ENCODE results near the gene TMPRSS3.
A peak's percentile ranks its signal among the peaks of the same experiment; 100 is the strongest.

The TMPRSS3 gene

DNA sequence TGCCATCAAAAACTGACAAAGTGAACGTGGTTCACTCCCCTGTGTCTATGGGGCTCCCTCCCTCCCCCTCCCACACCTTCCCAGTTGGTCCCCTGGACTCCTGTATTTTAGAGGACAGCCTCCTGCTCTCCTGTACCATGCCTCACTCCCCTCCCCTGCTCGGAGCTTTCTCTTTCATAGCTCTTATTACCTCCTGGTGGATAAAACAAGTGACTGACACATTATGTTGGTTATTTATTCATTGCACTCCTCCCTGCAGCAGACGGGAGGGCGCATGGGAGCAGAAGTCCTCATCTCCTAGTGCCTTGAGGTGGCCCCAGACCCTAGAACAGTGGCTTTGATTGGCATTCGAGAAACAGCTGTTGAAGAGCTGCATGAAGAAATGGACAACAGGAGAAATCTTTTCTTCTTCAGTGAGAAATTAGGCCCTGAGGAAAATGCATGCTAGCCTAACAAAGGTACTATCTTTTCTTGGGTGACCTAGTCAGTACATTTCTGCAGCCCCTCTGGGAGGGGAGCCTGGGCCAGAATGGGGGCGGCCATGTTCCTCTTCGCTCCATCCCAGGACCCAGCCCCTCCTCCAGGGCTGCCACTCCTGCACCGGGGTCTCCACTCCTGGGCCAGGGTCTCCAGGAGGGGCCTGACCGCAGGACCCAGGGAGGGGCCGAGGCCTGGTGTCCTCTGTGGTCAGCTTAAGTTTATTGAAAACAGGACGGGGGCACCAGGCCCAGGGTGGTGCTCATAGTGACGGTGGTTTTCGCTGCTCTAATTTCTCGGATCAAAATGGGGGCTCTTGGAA is 28.3 kb downstream of the TMPRSS3 start:
- no peak for DNase-seq

DNA sequence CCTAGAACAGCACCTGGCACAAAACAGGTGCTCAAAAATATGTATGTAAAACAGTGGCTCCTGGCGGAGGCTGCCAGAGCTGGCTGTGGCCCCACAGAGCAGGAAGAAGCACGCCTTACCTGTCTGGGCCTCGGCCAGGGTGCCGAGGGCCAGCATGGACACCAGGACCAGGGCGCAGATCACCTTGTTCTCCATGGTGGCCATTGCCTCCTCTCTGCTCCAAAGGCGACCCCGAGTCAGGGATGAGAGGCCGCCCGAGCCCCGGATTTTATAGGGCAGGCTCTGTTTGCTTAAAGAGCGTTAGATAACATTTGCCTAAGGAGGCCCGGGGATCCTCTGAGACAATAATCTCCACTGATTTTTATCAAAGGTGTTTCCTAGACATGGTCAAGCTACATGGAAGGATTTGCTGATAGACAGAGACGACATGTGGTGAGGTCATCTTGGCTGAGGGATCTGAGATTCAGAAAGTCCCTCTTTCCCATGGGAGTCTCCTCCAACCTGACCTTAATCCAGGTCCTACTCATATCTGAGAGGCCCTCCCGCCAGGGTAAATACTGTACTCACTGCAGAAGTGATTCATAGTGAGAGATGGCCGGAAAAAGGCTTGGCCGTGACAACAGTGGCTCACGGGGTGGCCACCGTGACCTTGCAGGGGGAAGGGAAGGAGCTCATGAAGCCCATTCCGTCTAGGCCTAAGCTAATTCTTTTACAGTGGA is 29.4 kb downstream of the TMPRSS3 start, which contains the start of gene TFF1:
Gene TFF1 (minus strand): TSS at position 244 of the 719 bp plus-strand sequence. CDS start 40 bp downstream, at position 204.
- DNase-seq: no peak

- DNase-seq: no peak
Observed at GRCh38 chr21:42365770-42366169, 30.1 kb downstream of the TMPRSS3 start.

DNA sequence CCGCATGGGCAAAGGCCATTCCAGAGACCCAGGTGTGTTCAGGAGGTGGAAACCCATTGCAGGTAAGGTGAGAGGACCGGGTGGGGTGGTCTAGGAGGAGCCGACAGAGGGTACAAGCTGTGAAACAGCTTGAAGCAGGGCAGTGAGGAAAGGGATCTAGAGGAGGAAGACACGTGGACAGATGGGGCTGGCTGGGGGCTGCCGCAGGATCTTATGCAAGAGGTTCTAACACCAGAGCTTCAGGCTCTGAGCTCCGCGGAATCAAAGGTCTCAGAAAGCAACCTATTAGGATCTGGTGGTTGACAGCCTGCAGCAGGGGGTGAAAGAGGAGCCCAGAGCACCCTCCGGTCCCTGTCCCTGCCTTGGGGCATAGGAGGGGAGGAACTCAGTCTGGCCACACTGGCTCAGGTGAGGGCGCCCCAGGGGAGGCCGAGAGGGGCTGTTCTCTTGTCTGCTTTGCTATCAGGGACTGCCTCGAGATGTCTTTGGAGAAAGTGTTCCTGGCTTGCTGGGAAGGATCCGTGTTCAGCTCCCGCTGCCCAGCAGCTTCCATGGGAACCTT is 31.5 kb downstream of the TMPRSS3 start:
- no peak for DNase-seq

DNA sequence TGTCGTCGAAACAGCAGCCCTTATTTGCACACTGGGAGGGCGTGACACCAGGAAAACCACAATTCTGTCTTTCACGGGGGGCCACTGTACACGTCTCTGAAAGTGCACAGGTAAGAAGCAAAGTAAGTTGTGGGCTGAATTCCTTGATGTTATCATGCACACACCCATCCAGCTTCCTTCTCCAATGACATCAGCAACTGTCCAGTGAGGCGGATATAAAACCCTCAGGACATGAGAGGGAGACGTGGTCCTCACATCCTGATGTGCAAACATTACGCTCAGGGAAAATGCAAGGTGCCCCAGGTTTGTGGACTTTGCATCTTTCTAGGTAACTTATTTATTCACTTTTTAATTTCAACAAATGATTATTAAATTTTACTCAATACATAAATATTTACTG is 32.5 kb downstream of the TMPRSS3 start:
- no peak for DNase-seq

- no peak for DNase-seq
Observed at GRCh38 chr21:42362700-42363099, 33.2 kb downstream of the TMPRSS3 start.

DNA sequence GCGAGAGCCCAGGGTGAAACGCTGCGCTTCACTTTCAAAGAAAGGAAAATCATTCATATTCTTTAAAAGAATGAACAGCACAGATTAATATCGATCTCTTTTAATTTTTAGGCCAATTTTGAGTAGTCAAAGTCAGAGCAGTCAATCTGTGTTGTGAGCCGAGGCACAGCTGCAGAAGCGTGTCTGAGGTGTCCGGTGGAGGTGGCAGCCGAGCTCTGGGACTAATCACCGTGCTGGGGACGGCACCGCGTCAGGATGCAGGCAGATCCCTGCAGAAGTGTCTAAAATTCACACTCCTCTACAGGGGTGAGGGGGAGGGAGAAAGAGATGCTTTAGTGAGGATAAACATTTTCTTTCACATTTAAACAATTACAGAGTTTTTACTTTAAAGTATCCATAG is 33.7 kb downstream of the TMPRSS3 start:
- DNase-seq: no peak

DNA sequence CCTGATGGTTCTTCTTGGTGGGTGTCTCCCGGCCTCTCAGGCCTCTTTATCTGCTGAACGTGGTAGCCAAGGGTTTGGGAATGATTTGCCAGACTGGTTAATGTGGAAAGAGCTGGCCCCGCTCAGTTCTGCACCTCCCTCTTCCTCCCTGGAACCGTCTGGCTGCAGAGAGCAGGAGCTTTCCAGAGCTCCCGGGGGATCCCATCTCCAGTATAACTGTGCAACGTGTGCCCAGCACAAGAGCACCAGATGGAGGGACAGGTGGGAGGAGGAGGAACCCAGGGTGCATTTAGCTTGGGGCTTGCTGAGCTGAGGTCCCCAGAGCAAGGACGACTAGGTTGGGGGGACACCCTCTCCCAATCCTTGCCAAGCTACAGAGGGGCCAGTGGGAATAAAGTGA is 34.6 kb downstream of the TMPRSS3 start:
- peak; percentile 97 for DNase-seq

- DNase-seq: no peak
Observed at GRCh38 chr21:42360317-42360716, 35.5 kb downstream of the TMPRSS3 start.

- no peak for DNase-seq
Observed at GRCh38 chr21:42358937-42359336, 36.9 kb downstream of the TMPRSS3 start.

GRCh38 chr21:42358261-42358660 is 37.6 kb downstream of the TMPRSS3 start:
- no peak for DNase-seq

- DNase-seq: no peak
Observed at GRCh38 chr21:42357307-42357706, 38.5 kb downstream of the TMPRSS3 start.

DNA sequence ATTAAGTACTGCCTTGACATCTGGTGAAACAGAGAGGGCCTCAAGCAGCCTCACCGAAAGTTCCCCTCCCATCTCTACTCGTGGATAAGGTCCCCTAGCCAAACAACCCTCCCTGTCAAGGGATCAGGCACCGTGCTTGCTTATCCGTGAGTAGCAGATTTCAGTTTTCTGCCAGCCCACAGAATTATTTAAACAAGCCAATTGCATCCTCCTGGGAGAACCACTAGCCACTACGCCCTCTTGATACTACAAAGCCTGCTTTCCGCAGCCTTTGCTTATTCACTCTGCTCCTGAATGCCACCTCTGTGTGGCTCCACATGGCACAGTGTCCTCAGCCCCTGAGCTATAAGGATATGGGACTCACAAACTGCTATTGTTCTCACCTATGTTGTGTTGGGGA is 39.2 kb downstream of the TMPRSS3 start:
- DNase-seq: no peak

- no peak for DNase-seq
Observed at GRCh38 chr21:42356046-42356445, 39.8 kb downstream of the TMPRSS3 start.

- DNase-seq: no peak
Observed at GRCh38 chr21:42353623-42354022, 42.2 kb downstream of the TMPRSS3 start.

DNA sequence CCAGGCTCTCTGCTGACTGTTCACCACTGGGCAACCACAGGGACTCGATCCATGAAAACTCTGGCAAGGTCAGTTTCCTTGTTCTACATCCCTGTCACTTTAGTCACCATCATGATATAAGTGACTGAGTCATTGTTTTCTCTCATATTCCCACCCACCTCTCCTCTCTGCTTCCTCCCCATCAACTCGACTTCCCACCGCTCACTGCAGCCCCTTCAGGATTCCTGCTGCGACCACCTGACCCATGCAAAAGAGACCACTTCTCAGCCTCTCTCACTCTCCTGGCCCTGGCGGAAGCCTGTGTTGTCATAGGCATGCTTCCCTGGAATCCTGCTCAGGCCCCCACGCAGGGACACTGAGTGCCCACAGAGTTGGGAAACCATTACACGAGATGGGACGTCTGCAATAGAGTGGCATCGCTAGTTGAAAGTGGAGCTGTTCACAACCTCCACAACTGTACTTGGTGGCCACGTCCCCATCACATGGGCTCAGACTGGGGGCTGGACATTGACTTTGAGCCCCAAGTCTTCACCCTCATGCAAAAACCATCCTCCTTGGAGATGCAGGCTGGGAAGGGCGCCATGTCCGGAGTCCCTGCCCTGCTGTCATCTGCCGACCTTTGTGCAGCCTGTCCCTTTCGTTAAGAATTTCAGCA is 43.3 kb downstream of the TMPRSS3 start:
- no peak for DNase-seq

DNA sequence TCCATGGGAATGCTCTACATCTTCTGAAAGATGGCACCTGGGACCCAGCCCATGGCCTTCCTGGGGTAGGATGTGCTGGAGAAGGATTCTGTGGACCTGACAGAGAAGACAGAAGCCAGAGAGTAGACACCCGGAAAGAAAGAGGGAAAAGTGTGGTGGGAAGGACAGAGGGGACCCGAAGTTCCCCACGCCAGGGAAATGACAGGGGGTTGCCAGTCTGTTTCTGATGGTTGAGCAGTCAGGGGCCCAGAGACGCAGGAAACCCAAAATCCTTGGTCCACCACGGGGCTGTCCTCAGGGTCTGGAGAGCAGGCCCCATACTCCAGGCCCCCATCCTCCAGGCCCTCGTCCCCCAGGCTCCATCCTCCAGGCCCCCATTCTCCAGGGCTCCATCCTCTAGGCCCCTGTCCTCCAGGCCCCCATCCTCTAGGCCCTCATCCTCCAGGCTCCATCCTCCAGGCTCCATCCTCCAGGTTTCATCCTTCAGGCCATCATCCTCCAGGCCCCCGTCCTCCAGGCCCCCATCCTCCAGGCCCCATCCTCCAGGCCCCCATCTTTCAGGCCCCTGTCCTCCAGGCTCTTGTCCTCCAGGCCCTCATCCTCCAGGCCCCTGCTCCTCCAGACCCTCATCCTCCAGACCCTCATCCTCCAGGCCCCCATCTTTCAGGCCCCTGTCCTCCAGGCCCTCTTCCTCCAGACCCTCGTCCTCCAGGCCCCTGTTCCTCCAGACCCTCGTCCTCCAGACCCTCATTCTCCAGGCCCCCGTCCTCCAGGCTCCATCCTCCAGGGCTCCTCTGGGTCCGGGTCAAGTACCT is 44.0 kb downstream of the TMPRSS3 start:
- DNase-seq: no peak

DNA sequence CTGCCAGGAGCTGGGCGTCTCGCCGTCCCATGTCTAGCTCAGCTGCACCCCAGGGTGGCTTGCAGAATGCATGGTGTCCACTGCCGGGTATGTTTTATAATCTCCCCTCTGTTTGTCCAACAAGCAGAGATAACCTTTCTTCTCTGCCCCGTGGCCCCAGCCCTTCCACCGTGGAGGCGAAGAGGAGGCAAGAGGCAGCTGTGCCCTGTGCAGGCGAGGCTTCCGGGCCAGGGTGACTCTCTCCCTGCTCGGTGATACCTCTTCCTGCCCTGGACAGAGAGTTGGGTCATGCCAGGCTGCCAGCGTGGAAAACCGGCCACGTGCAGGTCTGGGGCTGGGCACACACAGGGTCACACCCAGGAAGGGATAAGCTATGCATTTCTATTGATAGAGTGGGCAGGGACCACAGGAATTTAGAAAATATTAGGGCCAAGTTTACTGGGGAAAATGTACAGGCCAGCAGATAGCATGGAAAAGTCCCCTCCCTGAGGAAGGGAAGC is 44.9 kb downstream of the TMPRSS3 start, which contains the start of gene TFF2:
Gene TFF2 (minus strand): TSS at position 68 of the 500 bp plus-strand sequence. CDS start 37 bp downstream, at position 31.
- no peak for DNase-seq

DNA sequence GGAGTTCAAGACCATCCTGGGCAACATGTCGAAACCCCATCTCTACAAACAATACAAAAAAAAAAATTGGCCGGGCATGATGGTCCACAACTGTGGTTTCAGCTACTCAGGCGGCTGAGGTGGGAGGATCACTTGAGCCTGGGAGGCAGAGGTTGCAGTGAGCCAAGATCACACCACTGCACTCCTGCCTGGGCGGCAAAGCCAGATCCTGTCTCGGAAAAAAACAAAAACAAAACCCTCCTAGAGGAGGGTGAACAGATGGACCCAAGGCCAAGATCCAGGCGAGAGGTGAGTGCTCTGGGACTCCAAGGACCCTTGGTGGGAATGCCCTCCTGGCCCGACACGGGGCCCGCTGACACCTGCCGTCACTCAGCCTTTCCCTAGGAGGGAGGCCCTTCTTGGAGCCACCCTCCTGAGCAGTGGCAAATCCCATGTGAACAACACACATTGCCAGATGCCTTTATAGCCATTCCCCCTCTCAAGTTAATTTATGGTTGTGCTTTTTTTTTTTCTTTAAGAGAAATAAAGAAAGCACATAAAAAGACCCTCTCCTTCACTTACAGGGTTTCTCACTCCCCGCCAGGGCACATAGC is 45.4 kb downstream of the TMPRSS3 start:
- no peak for DNase-seq

DNA sequence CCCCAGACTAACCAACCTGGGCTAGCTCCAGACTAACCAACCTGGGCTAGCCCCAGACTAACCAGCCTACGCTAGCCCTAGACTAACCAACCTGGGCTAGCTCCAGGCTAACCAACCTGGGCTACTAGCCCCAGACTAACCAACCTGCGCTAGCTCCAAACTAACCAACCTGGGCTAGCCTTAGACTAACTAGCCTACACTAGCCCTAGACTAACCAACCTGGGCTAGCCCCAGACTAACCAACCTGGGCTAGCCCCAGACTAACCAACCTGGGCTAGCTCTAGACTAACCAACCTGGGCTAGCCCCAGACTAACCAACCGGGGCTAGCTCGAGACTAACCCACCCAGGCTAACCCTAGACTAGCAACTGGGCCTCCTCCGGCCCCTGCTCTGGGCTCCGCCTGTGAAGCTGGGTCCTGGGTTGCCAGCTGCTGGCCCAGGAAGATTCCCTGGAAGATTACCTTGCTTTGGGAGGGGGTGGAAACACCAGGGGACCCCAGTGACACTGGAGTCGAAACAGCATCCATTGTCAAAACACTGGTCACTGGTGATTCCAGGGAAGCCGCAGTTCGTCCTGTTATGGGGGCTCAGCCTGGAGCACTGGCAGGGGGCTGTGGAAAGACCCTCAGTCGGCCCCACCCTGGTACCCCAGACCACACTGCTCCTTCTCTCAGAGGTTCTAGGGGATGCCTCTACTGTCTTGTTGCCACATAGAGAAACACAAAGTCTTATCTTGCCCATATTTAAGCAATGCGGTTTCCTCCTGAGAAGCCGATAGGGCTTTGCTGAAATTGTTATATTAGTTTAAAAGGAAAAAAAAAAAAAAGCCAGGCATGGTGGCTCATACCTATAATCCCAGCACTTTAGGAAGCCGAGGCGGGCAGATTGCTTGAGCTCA is 46.2 kb downstream of the TMPRSS3 start:
- DNase-seq: no peak

- DNase-seq: no peak
Observed at GRCh38 chr21:42348762-42349161, 47.1 kb downstream of the TMPRSS3 start.
